ENCODE results near the gene KCTD11. TPM values are rescaled to one million over a fixed set of nuclear protein-coding genes. Genes with fewer than 3 reads are reported as not detected.

The KCTD11 gene
- total RNA-seq, 1 experiment from 2014 or later = 16.4 TPM

DNA sequence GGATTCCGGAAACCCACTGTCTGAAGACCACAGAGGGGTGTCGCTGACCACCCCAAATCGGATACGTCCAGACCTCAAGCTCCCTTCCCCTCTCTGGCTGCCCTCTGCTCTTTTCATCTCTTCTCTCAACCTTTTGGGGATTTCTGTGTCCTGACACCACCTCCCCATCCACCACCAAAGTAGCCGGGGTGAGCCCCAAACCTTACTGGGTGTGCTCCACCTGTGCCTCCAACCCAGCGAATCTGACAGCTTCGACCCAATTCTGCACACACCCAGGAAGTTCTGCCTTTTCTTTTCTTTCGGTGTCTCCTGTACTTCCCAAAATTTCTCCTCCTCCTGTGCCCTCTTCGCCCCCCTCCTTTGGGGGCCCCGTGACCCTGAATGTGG, 534 bp downstream of the KCTD11 start:
- Histone ChIP-seq H3K9me2 (ENCODE audit: insufficient read depth) (no peaks in the 10 kb centered on the region), H3K4me3 (peak overlapping the region; percentile 86), H3K36me3 (ENCODE audit: low read depth) (no peaks in the 10 kb centered on the region), H3F3A (ENCODE audit: insufficient read depth, low read depth) (peaks cover 34% of the 10 kb centered on the region), H3K9me3 (ENCODE audit: insufficient read depth, low read depth) (no peaks in the 10 kb centered on the region), H3K27me3 (ENCODE audit: insufficient read depth, low read depth) (no peaks in the 10 kb centered on the region), H2AFZ (peak overlapping the region; percentile 84), H3K27ac (peak overlapping the region; percentile 98), H4K20me1 (ENCODE audit: insufficient read depth) (peaks cover 15% of the 10 kb centered on the region), H3K79me2 (ENCODE audit: low read depth) (peaks cover 43% of the 10 kb centered on the region), H3K4me2 (peak overlapping the region; percentile 91), H3K4me1 (replicated peaks; ENCODE audit: insufficient read depth) (peaks cover 28% of the 10 kb centered on the region)
- POLR2A ChIA-PET (ENCODE audit: unreplicated experiment) = interaction anchor here (0.7 kb wide), 2 partner anchors 33 to 135 kb away, joined by 3 to 4 read pairs; no protein-coding TSS in a partner anchor
- BruUV-seq (replicated peaks) = TSS peak; percentile 29
- DNase-seq = no peak
- CTCF ChIA-PET = interaction anchor here (0.6 kb wide), 1 partner anchor 82 kb away, joined by 8 read pairs; no protein-coding TSS in a partner anchor
- TF ChIP-seq, protein P1, sequence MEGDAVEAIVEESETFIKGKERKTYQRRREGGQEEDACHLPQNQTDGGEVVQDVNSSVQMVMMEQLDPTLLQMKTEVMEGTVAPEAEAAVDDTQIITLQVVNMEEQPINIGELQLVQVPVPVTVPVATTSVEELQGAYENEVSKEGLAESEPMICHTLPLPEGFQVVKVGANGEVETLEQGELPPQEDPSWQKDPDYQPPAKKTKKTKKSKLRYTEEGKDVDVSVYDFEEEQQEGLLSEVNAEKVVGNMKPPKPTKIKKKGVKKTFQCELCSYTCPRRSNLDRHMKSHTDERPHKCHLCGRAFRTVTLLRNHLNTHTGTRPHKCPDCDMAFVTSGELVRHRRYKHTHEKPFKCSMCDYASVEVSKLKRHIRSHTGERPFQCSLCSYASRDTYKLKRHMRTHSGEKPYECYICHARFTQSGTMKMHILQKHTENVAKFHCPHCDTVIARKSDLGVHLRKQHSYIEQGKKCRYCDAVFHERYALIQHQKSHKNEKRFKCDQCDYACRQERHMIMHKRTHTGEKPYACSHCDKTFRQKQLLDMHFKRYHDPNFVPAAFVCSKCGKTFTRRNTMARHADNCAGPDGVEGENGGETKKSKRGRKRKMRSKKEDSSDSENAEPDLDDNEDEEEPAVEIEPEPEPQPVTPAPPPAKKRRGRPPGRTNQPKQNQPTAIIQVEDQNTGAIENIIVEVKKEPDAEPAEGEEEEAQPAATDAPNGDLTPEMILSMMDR (conservative IDR thresholded peaks at IDR 0.05) = no peak; the same call in none of the 2 replicates
- no peak for TF ChIP-seq EZH2 (IDR thresholded peaks at IDR 0.05; ENCODE audit: low read depth)
- intact Hi-C loops (cut with micrococcal nuclease; ENCODE audit: unreplicated experiment) = loop anchor here (1.0 to 5.0 kb wide), 3 partner anchors 50 to 237 kb away; partner anchors contain the start of genes POLR2A and TMEM256

DNA sequence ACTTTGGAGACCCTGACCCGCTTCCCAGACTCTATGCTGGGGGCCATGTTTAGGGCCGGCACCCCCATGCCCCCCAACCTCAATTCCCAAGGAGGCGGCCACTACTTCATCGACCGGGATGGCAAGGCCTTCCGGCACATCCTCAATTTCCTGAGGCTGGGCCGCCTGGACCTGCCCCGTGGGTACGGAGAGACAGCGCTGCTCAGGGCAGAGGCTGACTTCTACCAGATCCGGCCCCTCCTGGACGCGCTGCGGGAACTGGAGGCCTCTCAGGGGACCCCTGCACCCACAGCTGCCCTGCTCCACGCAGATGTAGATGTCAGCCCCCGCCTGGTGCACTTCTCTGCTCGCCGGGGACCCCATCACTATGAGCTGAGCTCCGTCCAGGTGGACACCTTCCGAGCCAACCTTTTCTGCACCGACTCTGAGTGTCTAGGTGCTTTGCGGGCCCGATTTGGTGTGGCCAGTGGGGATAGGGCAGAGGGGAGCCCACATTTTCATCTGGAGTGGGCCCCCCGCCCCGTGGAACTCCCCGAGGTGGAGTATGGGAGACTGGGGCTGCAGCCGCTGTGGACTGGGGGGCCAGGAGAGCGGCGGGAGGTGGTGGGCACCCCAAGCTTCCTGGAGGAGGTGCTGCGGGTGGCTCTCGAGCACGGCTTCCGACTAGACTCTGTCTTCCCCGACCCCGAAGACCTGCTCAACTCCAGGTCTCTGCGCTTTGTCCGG, 1.1 kb downstream of the KCTD11 start:
- no peak for TF ChIP-seq EZH2 (IDR thresholded peaks at IDR 0.05; ENCODE audit: low read depth)
- TF ChIP-seq, protein P1 (conservative IDR thresholded peaks at IDR 0.05) = no peak
- Histone ChIP-seq H3K27me3 (ENCODE audit: insufficient read depth, low read depth) (no peaks in the 10 kb centered on the region), H4K20me1 (ENCODE audit: insufficient read depth) (peaks cover 15% of the 10 kb centered on the region), H3K4me3 (peak overlapping the region; percentile 86), H3K4me2 (peak overlapping the region; percentile 91), H3K9me2 (ENCODE audit: insufficient read depth) (no peaks in the 10 kb centered on the region), H3K36me3 (ENCODE audit: low read depth) (no peaks in the 10 kb centered on the region), H3K27ac (peak overlapping the region; percentile 98; the same call in 1 of the 2 replicates), H3K79me2 (ENCODE audit: low read depth) (peaks cover 43% of the 10 kb centered on the region), H3F3A (ENCODE audit: insufficient read depth, low read depth) (peaks cover 34% of the 10 kb centered on the region), H3K4me1 (replicated peaks; ENCODE audit: insufficient read depth) (peaks cover 28% of the 10 kb centered on the region), H3K9me3 (ENCODE audit: insufficient read depth, low read depth) (no peaks in the 10 kb centered on the region), H2AFZ (no peak overlapping the region)
- BruUV-seq (replicated peaks) = no TSS peak
- no peak for DNase-seq
- intact Hi-C loops (cut with micrococcal nuclease; ENCODE audit: unreplicated experiment) = loop anchor here (1.0 to 5.0 kb wide), 3 partner anchors 49 to 236 kb away; partner anchors contain the start of genes POLR2A and TMEM256
- CTCF ChIA-PET = interaction anchor here (0.5 kb wide), 1 partner anchor 246 kb away, joined by 5 read pairs; no protein-coding TSS in a partner anchor
- POLR2A ChIA-PET (ENCODE audit: unreplicated experiment) = interaction anchor here (0.6 to 0.7 kb wide), 3 partner anchors 32 to 135 kb away, joined by 3 to 4 read pairs (median 4); no protein-coding TSS in a partner anchor

DNA sequence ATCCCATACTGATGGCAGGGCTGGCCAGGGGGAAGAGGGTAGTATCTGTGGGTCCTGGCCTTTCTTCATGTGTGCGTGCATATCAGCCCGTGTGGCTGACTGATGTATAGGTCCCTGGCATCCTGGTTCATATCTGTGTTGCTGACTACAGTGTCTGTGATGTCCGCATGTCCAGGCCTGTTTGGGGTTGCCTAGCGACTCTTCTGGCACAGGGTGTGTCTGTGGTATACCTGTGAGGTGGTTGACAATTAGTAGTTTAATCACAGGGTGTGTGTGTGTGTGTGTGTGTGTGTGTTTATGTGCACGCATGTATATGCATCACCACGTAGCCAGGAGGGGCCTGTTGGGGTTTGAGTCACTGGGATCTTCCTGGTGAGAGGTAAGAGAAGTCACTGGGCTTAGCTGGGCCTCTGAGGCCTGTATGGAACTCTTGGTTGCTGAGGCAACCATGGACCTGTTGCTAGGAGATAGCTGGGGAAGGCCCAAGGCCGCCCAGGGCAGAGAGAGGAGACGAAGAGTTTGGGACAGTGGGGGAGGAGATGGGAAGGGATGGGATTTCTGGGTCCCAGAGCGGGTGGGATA, 2.4 kb downstream of the KCTD11 start:
- Histone ChIP-seq H3K4me3 (peak overlapping the region; percentile 86; the same call in 1 of the 2 replicates), H3K4me2 (peak overlapping the region; percentile 91), H2AFZ (no peak overlapping the region), H4K20me1 (ENCODE audit: insufficient read depth) (peaks cover 15% of the 10 kb centered on the region), H3F3A (ENCODE audit: insufficient read depth, low read depth) (peaks cover 34% of the 10 kb centered on the region), H3K27me3 (ENCODE audit: insufficient read depth, low read depth) (no peaks in the 10 kb centered on the region), H3K36me3 (ENCODE audit: low read depth) (no peaks in the 10 kb centered on the region), H3K9me3 (ENCODE audit: insufficient read depth, low read depth) (no peaks in the 10 kb centered on the region), H3K27ac (no peak overlapping the region), H3K79me2 (ENCODE audit: low read depth) (peaks cover 43% of the 10 kb centered on the region), H3K9me2 (ENCODE audit: insufficient read depth) (no peaks in the 10 kb centered on the region), H3K4me1 (replicated peaks; ENCODE audit: insufficient read depth) (peaks cover 28% of the 10 kb centered on the region)
- ChIA-PET CTCF (interaction anchor here (0.5 kb wide), 1 partner anchor 25 kb away, joined by 3 read pairs; no protein-coding TSS in a partner anchor), POLR2A (ENCODE audit: unreplicated experiment) (interaction anchor here (0.5 to 0.7 kb wide), 2 partner anchors 25 to 39 kb away, joined by 5 to 16 read pairs; no protein-coding TSS in a partner anchor)
- TF ChIP-seq, protein P1 (conservative IDR thresholded peaks at IDR 0.05) = no peak
- no peak for TF ChIP-seq EZH2 (IDR thresholded peaks at IDR 0.05; ENCODE audit: low read depth)
- DNase-seq = peak in 1 of 2 experiments; percentile 36
- intact Hi-C loops (cut with micrococcal nuclease; ENCODE audit: unreplicated experiment) = loop anchor here (5.0 kb wide), 1 partner anchor 48 kb away; the partner anchor contains the start of gene TMEM256
- BruUV-seq (replicated peaks) = no TSS peak
